Heart left ventricle (tissue), 16 donors: Measurements from ENCODE around the gene METTL9. TPM values are rescaled to one million over a fixed set of nuclear protein-coding genes. Genes with fewer than 3 reads are reported as not detected.

Source experiments
- ATAC-seq, 4 donors: fragments of 200-7000 bp; cut with Tn5 transposase; one replicate each; pipeline ENCODE4 v1.9.1; 2020 to 2022; ENCODE audit warnings: moderate library complexity in 4 of 4, mild to moderate bottlenecking in 3 of 4, moderate number of reproducible peaks in 1 of 4
- DNase-seq, 5 donors: peaks; one replicate each; pipeline ENCODE4 v3.0.0-alpha.2; 2020
- H3K27ac ChIP-seq, 12 donors: fragments of 200-600 bp; sonication (generic) in 4 of 12; one replicate each; pipeline versions ENCODE4 v1.5.0 to v1.8.0; 2016 to 2022; ENCODE audit warnings: mild to moderate bottlenecking in 2 of 12
- H3K27me3 ChIP-seq, 9 donors: fragments of 200-600 bp; sonication (generic) in 2 of 9; one replicate each; pipeline versions ENCODE4 v1.5.1 to v1.8.0; 2016 to 2022; ENCODE audit warnings: mild to moderate bottlenecking in 3 of 9
- H3K36me3 ChIP-seq, 9 donors: fragments of 200-600 bp; sonication (generic) in 2 of 9; one replicate each; pipeline versions ENCODE4 v1.5.0 to v1.8.0; 2018 to 2022; ENCODE audit warnings: mild to moderate bottlenecking in 2 of 9
- H3K4me1 ChIP-seq, 12 donors: fragments of 200-600 bp; sonication (generic) in 4 of 12; one replicate each; pipeline versions ENCODE4 v1.5.0 to v1.8.0; 2016 to 2022; ENCODE audit warnings: mild to moderate bottlenecking in 3 of 12
- H3K4me3 ChIP-seq, 12 donors: fragments of 200-600 bp; sonication (generic) in 4 of 12; one replicate each; pipeline versions ENCODE4 v1.5.0 to v1.8.0; 2017 to 2022; ENCODE audit warnings: mild to moderate bottlenecking in 9 of 12, moderate library complexity in 4 of 12
- H3K9me3 ChIP-seq, 12 donors: fragments of 200-600 bp; sonication (generic) in 4 of 12; one replicate each; pipeline versions ENCODE4 v1.5.0 to v1.8.0; 2016 to 2022; ENCODE audit warnings: mild to moderate bottlenecking in 1 of 12
- POLR2A ChIP-seq, 2 donors: fragments of 450-650 bp; IDR thresholded peaks; one replicate each; pipeline ENCODE4 v1.6.1; 2017; ENCODE audit warnings: antibody characterized with exemption in 2 of 2, mild to moderate bottlenecking in 2 of 2, moderate library complexity in 2 of 2
- WGBS, 4 donors: extraction: QIAGEN DNeasy Blood & Tissue Kit in 2 of 4; methylation state at CpG; one replicate each; pipeline versions ENCODE4 v1.1.5 to v1.1.7; 2013 to 2018; 5-methylcytosine and 5-hydroxymethylcytosine counted together
- intact Hi-C, 10 donors: fragments of 100-400 bp; cut with DNase I; formaldehyde crosslinking; loops; one replicate each; pipeline versions ENCODE4 v1.11.1 to v1.14.2; 2022
- polyA plus RNA-seq, 2 donors: library from polyadenylated mRNA; stranded (reverse); fragments of 200-250 nt; gene quantifications; one replicate each; pipeline ENCODE4 v1.2.3, GENCODE V29; 2013
- total RNA-seq, 9 donors: library from RNA; depleted of rRNA in 2 of 9; stranded (reverse); fragments of >200 nt in 2 of 9; fragmentation: NEBNext Ultra II Directional in 3 of 9; extraction: Animal tissue kit (Norgen Biotek cat#: 25700) in 3 of 9; gene quantifications; one replicate each; pipeline versions ENCODE4 v1.1.0 to v1.2.4, GENCODE V29; 2016 to 2023
- TF ChIP-seq, protein P1 (sequence below), 12 donors: fragments of 200-600 bp; sonication (generic) in 4 of 12; IDR thresholded peaks; one replicate each; pipeline versions ENCODE4 v1.5.0 to v1.8.0; 2018 to 2022; ENCODE audit warnings: antibody characterized with exemption in 12 of 12, mild to moderate bottlenecking in 5 of 12
- donor health status: ischemic (EF 13 %, LVEDD 7.1; RV severe dilation, severe dysfunction).
- donor health status: healthy with polysubstance abuse.
- donor health status: DM: no; HTN: yes; CAD: no.
- donor health status: DM: no; HTN: no; CAD: no.
- donor health status: ischemic (EF 25% LVEDD 6.9; RV normal size, moderate dysfunction).
- donor health status: ischemic (EF 25% LVEDD 5.7; RV mildly dilated, moderate dysfunction).
- donor health status: healthy.
- donor health status: DM: yes; HTN: yes; CAD: no.
- donor health status: ischemic (EF 35%, LVEDD 5.7; RV mildly dilated, moderate dysfunction).
- donor health status: nonischemic (EF 11% LVEDD 7.7; RV severe dilation, severe dysfunction).
- donor health status: DM: yes; HTN: yes; CAD: no.
- donor health status: PGD.
- donor health status: ischemic (EF 29% LVEDD 5.4; RV normal size, mild dysfunction).
- donor health status: nonischemic (EF 23%, LVEDD 6.1; RV moderate dilation, normal function).

Gene METTL9
- total and polyA plus RNA-seq, 11 donors = 12.2 to 70.6 (median 55.0) TPM

DNA sequence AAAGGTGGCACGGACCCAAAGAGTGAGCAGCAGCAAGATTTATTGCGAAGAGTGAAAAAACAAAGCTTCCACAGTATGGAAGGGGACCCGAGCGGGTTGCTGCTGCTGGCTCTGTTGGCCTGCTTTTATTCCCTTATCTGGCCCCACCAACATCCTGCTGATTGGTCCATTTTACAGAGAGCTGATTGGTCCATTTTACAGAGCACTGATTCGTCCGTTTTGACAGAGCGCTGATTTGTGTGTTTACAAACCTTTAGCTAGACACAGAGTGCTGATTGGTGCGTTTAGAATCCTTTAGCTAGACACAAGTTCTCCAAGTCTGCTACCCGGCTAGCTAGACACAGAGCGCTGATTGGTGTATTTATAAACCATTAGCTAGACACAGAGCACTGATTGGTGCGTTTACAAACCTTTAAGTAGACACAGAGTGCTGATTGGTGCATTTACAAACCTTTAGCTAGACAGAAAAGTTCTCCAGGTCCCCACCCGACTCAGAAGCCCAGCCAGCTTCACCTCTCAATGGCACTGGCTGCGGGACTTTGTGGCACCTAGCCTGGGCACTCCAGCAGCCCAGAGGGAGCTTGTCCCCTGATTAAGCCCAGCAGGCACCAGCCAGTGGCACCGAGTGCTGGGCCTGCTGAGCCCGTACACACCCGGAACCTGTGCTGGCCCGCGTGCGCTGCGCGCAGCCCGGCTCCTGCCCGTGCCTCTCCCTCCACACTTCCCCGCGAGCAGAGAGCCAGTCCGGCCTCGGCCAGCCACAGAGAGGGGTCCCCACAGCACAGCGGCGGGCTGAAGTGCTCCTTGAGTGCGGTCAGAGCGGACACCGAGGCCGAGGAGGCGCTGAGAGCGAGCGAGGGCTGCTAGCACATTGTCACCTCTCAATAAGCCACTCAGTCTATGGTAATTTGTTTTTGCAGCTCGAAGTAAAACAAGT lies 37.9 kb downstream of the METTL9 start:
- no peak overlapping the region for H3K4me3 ChIP-seq
- H3K27me3 ChIP-seq = no peaks in the 10 kb centered on the region
- ATAC-seq (no peak), DNase-seq (no peak)
- intact Hi-C loops = loop anchor here in 3 of 10 donors (5.0 kb wide), 3 partner anchors 35 to 50 kb away; partner anchors contain the start of gene METTL9 (in 1 of the 3)
- H3K9me3 ChIP-seq = no peaks in the 10 kb centered on the region
- no peak for TF ChIP-seq POLR2A (IDR thresholded peaks at IDR 0.05)
- TF ChIP-seq, protein P1, sequence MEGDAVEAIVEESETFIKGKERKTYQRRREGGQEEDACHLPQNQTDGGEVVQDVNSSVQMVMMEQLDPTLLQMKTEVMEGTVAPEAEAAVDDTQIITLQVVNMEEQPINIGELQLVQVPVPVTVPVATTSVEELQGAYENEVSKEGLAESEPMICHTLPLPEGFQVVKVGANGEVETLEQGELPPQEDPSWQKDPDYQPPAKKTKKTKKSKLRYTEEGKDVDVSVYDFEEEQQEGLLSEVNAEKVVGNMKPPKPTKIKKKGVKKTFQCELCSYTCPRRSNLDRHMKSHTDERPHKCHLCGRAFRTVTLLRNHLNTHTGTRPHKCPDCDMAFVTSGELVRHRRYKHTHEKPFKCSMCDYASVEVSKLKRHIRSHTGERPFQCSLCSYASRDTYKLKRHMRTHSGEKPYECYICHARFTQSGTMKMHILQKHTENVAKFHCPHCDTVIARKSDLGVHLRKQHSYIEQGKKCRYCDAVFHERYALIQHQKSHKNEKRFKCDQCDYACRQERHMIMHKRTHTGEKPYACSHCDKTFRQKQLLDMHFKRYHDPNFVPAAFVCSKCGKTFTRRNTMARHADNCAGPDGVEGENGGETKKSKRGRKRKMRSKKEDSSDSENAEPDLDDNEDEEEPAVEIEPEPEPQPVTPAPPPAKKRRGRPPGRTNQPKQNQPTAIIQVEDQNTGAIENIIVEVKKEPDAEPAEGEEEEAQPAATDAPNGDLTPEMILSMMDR (IDR thresholded peaks at IDR 0.05) = no peak
- H3K4me1 ChIP-seq = peaks cover 0 to 28% (median 0%) of the 10 kb centered on the region in 12 donors
- no peak overlapping the region for H3K27ac ChIP-seq
- WGBS, 4 donors = 93 to 97% (median 95%) methylated on average over 30 to 37 of the region's 37 CpGs
- peaks cover 0 to 25% (median 5%) of the 10 kb centered on the region in 9 donors for H3K36me3 ChIP-seq

DNA sequence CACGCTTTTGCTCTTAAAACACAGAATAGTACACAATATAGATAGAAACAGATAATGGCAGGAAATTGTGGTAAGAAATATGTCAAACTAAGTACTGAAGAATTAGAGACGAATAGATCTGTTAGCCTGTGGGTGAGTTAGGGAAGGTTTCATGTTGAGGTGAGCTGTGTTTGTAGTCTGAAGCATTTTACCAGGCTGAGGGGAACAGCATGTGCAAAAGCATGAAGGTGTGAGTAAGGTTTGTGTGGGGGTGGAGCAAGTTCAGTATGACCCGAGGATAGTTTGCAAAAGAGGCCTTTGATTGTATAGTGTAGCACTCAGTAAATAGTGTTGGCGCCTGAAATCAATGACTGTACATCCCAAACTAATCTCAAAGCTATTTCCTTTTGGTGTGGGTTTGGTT lies 39.2 kb downstream of the METTL9 start:
- H3K27me3 ChIP-seq = no peaks in the 10 kb centered on the region
- ATAC-seq = no peak
- WGBS, 4 donors = 75 to 80% (median 78%) methylated on average over 4 of the region's 4 CpGs

DNA sequence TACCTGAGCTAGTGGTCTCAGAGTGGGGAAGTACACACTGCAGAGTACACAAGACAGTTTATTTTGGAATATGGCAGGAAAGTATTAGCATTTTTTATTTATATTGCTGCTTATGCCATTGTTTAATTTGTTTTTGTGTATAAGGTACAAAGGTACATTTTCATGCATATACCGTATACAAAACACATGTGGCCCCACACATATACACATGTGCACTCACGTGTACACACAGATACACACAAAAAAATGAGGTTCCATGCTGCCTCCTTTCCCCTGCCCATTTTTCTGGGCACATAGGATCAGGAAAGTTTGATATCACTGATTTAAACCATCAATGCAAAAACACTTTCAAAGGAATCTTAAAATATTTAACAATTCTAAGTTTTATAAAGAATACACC lies 40.1 kb downstream of the METTL9 start:
- no peaks in the 10 kb centered on the region for H3K9me3 ChIP-seq
- no peak overlapping the region for H3K4me3 ChIP-seq
- ATAC-seq = no peak
- peaks cover 0 to 22% (median 0%) of the 10 kb centered on the region in 9 donors for H3K36me3 ChIP-seq
- H3K27ac ChIP-seq = peak overlapping the region in 1 of 12 donors; percentile 1
- no peak for TF ChIP-seq POLR2A (IDR thresholded peaks at IDR 0.05)
- TF ChIP-seq, protein P1 (IDR thresholded peaks at IDR 0.05) = no peak
- no peak for DNase-seq
- 92 to 98% (median 93%) methylated on average over 2 of the region's 2 CpGs for WGBS, 4 donors
- peaks cover 0 to 48% (median 3%) of the 10 kb centered on the region in 12 donors for H3K4me1 ChIP-seq
- no peaks in the 10 kb centered on the region for H3K27me3 ChIP-seq
- intact Hi-C loops = loop anchor here in 4 of 10 donors (2.0 to 5.0 kb wide), 4 partner anchors 37 to 55 kb away; partner anchors contain the start of gene METTL9 (in 1 of the 4)

More for the DNA sequence above, 39.2 kb downstream of the METTL9 start:
- TF ChIP-seq POLR2A (IDR thresholded peaks at IDR 0.05) = no peak
- TF ChIP-seq, protein P1 (IDR thresholded peaks at IDR 0.05) = no peak
- Histone ChIP-seq H3K4me3 (no peak overlapping the region), H3K27ac (peak overlapping the region in 1 of 12 donors; percentile 43), H3K36me3 (peaks cover 0 to 22% (median 5%) of the 10 kb centered on the region in 9 donors), H3K9me3 (no peaks in the 10 kb centered on the region), H3K4me1 (peaks cover 0 to 38% (median 0%) of the 10 kb centered on the region in 12 donors)
- no peak for DNase-seq
- intact Hi-C loops = loop anchor here in 4 of 10 donors (2.0 to 5.0 kb wide), 4 partner anchors 36 to 54 kb away; partner anchors contain the start of gene METTL9 (in 1 of the 4)

DNA sequence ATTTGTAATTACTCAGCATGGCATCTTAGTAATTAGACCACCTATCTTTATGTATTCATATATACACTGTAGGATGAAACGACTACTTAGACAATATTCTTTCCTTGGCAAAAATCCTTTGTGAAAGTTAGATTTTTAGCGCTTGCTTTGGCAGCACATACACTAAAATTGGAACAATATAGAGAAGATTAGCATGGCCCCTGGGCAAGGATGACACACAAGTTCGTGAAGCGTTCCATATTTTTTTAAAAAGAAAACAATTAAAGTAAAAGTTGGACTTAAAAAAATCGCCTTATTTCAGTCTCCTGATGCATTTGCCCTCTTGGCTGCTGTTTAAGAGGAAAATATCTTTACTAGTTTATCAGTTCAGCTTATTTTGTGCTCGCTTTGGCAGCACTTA lies 42.5 kb downstream of the METTL9 start:
- Histone ChIP-seq H3K27ac (no peak overlapping the region), H3K9me3 (no peaks in the 10 kb centered on the region), H3K36me3 (peaks cover 0 to 34% (median 0%) of the 10 kb centered on the region in 9 donors), H3K4me1 (peaks cover 0 to 72% (median 18%) of the 10 kb centered on the region in 12 donors), H3K27me3 (no peaks in the 10 kb centered on the region), H3K4me3 (no peak overlapping the region)
- 73 to 82% (median 75%) methylated on average over 6 of the region's 6 CpGs for WGBS, 4 donors
- DNase-seq (no peak), ATAC-seq (no peak)
- intact Hi-C loops = loop anchor here in 8 of 10 donors (2.0 to 5.0 kb wide), 4 partner anchors 40 to 60 kb away; partner anchors contain the start of gene METTL9 (in 1 of the 8)
- TF ChIP-seq POLR2A (IDR thresholded peaks at IDR 0.05) = no peak
- TF ChIP-seq, protein P1 (IDR thresholded peaks at IDR 0.05) = no peak
